Right renal pelvis (tissue), 4 donors: Measurements from ENCODE around the gene ACTN1. TPM values are rescaled to one million over a fixed set of nuclear protein-coding genes. Genes with fewer than 3 reads are reported as not detected.

Source experiments
- DNase-seq, 4 donors: peaks; one replicate each; pipeline ENCODE4 v3.0.0-alpha.2; 2013; ENCODE audit warnings: low read depth in 4 of 4, low spot score in 3 of 4, missing footprints in 1 of 4
- polyA plus RNA-seq, 4 donors: library from polyadenylated mRNA; unstranded; fragments of 120-200 nt; gene quantifications; one replicate each; pipeline ENCODE4 v1.2.1, GENCODE V29; 2013; ENCODE audit not compliant: insufficient read length in 4 of 4

Gene ACTN1
- polyA plus RNA-seq, 4 donors = 70.4 to 85.1 (median 71.2) TPM

DNA sequence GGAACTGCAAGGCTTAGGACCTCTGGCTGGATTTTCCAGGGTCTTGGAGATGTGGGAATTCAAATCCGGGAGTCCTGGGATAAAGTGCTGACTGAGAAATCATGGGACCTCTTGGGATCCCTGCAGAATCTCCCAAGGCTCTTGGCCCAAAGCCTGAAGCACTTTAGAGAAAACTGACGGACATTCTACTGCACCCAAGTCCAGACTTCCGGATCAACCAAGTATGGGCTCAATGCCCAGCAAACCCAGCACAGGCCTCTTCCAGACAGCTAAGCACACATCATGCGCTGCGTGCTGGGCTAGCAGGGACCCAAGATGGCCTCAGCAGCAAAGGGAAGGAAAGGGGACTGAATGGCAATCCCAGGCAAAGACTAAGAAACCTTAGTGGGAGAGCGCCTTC lies 85.0 kb downstream of the ACTN1 start:
- DNase-seq = no peak

DNA sequence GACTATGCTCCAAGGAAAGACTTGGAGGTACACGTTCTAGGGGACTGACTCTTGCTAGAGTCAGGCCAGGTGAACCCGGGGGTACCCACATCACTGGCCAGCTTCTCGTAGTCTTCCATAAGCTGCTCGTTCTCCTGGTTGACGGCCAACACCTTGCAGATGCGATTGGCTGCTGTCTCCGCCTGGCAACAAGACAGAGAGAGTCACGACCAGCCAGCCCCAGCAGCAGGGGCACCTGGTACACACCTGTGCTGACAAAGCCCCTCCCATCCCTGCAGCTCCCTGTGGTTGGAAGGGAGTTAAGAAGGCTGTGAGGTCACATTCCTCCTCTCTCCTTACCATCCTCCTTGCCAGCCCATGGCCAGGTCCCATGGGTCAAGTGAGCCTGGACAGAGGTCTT lies 85.5 kb downstream of the ACTN1 start:
- no peak for DNase-seq

DNA sequence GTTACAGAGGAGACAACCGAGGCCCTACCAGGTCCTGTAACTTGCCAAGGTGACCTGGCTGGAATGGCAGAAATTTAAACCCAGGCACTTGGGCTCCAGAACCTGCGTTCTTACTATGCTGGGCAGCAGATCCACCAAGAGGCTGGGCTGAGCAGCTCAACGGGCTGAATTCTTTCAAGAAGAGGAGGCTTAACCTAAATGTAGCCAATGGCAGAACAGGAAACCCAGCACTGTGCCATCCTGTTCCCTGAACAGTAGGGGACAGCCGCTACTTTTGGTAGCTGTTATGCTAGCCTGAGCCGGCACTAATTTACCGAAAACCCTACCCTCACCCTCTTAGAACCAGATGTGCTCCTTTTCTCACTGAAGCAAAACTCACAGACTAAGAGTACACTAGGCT lies 86.1 kb downstream of the ACTN1 start:
- no peak for DNase-seq

DNA sequence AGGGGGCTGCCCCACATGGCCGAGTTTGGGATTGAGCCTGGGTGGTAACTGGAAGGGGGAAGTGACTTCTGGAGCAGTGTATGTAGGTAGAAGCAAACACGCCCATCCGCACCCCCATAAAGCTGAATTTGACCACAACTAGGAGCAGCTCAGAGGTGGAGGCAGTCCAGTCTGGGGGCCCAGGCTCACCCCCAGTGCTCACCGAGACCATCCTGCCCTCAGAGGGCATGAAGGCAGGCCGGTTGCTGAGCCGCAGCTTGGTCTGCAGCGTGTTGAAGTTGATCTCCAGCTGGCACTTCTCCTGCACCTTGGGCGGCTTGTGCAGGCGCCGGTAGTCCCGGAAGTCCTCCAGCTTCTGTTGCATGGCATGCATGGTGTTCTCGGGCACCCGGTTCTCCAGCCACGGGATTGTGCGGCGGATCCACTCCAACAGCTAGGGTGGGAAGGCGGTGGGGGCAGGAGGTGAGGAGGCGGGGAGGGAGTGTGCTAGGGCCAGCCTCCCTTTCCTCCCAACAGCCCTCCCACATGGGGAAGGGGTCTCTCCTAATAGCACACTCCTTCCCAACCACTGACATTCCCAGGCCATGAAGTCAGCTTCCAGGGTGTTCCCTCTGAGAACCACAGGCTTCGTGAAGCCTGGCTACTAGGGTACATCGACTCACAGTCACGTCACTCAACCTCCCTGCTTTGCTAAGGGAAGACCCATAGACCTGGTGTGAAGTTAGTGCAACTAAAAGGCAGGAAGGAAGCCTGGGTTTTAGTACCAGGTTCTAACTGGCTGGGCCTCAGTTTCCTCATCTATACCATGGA lies 87.0 kb downstream of the ACTN1 start:
- DNase-seq = no peak

DNA sequence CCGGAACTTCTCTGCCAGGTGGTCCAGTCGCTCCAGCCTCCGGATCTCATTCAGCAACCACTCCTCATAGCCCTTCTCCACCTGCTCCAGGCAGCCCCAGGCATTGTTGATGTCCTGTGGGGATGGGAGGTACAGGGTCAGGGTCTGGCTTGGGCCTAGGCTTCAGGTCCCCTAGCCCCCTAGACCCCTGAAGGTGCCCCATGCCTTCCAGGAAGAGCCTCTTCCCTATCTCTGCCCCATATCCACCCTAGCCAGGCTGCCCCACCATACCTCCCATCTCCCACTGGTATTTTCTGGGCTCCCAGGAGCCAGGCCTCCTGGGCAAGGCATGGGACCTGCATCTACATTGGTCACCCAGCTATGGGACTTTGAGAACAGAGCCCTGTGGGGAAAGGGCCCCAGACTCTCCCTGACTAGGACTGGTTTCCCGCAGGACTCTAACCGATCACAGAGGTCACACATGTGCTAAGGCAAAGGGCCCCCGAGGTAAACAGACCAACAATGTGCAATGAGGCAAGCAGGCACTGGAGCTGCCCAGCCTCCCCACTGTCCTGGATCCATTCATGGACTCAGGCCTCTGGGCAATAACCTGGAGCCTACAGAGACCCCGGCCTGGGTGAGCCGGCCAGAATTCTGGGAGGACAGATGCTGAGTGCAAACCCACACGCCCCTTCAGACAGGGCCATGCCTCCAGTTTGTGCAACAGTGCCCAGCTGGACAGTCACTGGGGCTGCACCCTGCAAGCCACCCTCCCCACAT lies 88.8 kb downstream of the ACTN1 start:
- DNase-seq = no peak

DNA sequence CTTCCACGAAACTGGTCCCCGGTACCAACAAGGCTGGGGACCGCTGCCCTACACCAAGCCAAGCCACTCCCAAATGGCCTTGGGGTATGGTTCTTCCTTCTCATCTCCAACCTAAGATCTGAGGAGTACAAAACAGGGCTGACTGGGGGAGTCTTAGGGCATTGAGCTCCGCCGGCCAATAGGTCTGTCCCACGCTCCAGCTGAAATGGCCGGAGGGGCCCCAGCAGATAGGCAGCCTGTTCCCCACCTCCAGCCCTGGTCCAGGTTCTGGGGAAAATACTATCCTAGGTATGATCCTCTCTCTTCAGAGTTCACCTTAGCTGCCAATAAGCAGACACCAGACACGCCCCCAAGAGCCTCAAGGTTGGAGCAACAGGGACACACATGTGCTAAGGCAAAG lies 90.2 kb downstream of the ACTN1 start:
- no peak for DNase-seq

DNA sequence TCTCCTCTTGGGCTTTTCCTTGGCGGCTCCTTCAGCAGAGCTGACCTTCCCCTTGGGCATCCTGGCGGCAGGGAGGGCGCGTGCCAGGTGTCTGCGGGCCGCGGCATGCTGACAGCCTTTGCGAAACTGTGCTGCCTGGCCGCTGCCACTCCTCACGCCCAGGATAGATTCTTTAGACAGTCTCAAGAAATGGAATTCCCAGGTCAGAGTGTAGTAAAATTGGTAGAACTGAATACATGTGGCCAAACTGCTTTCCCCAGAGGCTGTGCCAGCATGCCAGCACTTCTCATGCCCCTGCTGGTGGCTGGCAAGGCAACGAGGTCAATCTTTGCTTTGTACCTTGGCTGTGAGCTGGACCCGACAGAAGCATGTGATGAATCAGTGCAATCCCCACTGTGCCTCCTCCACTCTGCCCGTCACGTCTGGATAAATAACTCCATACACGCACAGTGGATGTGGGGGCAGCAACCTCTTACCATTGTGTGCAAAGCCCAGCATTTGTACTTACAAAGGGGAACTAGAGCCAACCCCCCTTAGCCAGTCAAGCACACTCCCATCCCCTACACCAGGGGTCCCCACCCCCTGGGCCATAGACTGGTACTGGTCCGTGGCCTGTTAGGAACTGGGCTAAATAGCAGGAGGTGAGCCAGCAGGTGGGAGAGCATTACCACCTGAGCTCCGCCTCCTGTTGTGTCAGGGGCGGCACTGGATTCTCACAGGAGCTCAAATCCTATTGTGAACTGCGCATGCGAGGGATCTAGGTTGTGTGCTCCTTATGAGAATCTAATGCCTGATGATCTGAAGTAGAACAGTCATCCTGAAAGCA lies 90.9 kb downstream of the ACTN1 start:
- no peak for DNase-seq

DNA sequence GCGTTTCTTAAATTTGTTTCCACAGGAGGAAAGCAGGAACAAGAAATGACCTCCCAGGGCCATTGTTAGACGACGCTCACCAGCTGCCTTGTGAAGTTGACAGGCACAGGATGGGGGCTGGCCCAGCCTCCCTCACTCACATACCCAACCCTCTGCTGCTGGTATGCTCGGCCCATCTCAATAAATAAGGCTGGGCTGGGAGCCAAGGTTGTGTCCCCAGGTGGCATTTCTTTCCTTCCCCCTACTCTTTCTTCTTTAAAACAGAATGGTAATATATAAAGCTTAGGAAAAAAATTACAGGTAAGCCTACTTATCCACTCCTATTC lies 93.0 kb downstream of the ACTN1 start:
- DNase-seq = no peak

DNA sequence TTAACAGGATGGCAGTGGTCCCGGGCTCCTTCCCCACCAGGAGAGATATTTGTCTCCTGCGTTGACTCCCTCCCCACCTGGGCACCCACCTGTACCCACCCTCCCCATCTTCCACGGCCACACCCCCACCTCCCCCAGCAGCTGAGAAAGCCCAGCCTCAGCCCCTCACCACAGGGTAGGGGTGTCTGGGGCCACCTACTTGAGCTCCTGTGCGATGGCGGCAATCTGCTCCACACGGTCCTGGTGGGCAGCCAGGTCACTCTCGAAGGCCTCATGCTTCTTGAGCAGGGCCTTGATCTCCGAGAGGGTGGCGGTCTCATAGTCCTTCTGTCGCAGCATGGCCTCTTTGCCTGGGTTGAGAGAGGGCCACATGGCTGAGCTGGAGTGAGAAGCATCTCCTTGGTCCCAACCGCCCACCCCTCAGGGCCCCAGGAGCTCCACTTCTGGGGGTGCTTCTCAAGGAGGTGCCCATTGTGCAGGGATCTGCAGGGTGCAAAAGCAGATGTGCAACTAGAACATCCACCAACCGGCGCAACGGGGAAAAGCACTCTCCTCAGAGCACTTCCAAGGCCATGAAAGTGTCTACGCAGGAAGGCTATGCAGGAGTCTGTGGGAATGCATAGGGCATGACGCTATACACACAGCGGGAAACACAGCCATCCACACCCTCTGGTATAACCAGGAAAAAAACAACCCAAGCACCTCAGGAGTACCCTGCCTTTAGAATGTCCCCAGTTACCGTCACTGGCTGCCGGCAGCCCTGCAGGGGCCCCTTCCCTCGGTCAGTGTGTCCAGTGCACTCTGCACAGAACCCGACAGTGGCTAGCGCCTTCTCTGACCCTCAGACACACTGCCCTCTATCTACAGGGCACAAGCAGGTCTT lies 93.6 kb downstream of the ACTN1 start:
- DNase-seq = no peak

DNA sequence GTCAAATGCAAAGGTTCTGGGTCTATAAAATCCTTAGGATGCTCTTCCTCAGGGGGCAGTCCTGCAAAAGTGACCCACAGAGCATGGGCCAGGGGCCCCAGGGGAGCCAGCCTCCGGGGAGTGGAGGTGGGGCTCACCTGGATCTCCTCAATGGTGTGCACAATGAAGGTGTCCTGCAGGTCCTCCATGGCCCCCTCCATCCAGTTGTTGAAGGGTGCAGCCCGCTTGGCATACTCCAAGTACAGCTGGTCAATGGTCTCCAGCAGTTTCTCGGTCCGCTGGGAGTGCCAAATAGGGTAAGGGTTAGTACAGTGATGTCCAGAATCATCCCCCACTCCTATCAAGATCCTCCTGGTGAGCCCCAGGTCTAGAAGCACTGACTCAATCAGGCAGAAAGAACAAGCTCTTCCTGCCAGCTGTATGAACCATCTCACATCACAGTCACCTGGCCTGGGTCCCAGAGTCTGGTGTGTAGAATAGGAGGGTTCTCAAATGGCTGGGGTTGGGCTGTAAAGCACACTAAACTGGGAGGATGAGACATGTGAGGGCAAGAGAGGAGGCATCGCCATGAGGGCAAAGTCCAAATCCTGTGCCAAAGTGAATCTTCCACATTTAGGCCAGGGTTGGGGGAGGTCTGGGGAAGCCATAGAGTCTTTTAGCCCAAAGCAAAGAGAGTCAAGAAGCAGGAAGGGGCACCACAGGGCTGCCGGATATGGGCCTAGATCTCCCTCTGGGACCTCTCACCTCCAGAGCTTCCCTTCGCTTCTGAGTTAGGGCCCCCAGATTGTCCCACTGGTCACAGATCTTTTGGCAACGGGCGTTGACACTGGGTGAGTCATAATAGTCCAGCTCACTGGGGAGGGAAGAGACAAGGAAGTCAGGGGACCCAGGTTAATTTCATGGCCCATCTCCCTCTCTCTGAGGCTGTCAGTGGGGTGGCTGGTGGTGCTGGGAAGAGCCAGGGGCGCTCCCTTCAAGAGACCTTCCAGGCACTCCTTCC lies 94.8 kb downstream of the ACTN1 start:
- no peak for DNase-seq

DNA sequence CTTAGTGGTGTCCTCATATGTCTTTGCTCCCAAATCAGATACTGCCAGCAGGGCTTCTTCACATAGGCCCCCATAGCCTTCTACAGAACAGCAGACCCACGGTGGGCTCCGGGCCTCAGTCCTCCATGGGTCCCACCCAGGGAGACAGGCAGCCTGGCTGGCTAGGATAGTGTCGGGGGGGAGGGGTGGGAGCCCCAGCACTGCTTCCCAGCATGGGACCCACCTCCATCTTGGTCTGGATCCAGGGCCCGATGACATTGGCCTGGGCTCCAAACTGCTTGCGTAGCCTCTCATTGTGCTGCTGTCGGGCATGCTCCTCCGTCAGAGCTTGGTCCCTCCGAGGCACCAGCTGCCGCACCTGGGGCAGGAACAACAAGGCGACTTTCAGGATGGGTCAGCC lies 96.9 kb downstream of the ACTN1 start:
- no peak for DNase-seq

DNA sequence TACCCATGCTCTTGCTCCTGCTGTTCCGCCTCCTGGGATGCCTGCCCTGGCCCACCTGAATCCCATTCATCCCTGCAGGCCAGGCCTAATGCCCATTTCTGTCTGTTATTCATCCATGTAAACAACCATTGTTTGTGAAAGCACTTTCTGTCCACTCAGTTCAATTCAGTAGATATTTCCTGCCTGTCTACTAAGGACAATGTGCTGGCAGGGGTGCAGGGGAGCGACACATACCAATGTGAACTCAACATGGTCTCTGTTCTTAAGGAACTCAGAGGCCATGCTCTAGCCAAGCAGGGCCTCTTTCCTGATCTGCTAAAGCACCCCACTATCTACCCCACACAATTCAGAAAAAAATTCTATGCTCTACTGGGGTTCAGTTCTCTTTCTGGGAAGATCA lies 97.7 kb downstream of the ACTN1 start:
- no peak for DNase-seq

DNA sequence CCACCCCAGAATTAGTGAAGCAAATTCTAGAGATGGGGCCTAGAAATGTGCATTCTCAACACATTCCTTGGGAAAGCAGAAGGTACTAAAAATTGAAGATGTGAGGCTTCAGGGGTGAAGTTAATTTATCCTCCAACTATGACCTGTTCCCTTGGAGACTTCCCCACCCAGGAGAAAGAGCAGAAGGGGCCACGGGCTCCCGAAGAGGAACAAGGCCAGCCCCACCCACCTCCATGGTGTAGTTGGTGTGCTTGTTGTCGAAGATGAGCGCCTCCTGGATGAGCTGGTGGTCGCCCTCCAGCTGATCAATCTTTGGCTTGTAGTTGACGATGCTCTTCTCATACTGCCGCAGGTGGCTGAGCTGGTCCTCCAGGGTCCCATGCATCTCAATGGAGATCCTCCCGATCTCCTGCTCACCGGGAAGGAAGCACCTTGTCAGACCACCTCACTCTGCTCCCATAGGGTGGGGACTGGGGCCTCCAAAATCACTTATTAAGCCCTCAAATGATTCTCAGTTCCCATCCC lies 98.5 kb downstream of the ACTN1 start:
- no peak for DNase-seq

DNA sequence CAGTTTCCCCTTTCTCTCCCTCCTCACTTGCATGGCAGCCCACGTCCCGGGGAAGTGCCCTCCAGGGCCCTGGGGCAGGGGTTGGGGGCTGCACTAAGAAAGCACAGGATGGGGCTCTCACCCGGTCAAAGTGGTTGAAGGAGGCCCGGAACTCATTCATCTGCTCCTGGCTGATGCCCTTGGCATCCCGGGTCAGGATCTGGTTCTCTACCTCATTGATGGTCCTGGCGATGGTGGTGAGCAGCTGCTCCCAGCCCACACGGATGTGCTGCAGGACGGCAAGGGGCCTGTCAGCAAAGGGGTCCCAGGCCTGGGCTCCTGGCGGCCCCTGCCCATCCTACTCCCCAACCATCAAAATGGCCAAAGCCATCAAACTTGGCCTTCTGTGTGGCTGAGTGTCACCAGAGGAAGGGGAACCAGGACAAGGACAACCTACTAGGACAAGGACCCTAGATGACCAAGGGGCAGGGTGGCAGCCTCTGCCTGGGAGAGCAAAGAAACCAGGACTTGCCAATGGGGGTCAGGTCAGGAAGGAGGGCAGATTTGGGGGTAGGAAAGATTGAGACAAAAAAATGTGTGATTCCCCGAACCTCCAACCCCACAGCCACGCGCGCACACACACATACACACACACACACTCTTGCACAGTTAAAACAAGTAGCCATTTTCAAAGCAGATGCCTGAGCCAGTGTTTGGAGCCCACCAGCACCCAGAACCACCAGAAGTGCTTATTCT lies 99.1 kb downstream of the ACTN1 start:
- no peak for DNase-seq

DNA sequence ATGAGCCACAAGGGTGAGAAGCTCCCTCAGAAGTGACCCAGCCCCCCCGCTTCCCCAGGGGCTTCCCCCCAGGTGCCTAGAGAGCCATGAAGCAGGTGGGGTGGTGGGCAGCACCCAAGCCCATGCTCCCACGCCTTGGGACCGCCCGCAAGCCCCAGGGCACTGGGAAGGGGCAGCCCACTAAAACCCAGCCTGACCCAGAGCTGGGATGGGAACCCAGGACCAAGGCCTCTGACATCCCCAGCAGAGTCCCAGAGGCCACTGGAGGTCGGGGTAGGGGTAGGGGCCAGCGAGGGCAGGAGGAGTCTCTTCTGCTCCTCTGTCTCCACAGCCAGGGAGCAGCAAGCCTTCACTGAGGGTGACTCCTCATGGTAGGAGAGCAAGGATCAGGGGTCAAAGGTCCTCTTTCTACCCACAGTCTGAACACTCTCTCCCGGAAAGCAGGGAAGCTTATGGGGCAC lies 99.8 kb downstream of the ACTN1 start:
- DNase-seq = no peak

DNA sequence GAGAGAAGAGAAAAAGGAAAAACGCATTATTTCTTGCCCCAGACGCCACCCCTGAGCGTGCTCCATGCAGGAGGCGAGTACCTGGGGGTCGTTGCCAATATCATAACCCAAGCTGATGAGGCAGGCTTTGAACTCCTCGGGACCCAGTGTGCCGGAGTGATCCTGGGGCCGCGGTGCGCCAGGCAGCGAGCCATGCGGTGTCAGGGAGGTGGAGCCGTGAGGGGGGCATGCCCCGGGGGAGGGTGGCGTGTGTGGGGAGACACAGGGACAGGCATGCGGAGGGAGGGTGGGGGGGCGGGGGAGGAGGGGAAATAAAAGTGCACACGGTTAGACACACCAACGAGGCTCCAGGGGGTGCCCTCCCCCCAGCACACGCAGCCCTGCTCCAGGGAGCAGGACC lies 100.2 kb downstream of the ACTN1 start:
- no peak for DNase-seq

DNA sequence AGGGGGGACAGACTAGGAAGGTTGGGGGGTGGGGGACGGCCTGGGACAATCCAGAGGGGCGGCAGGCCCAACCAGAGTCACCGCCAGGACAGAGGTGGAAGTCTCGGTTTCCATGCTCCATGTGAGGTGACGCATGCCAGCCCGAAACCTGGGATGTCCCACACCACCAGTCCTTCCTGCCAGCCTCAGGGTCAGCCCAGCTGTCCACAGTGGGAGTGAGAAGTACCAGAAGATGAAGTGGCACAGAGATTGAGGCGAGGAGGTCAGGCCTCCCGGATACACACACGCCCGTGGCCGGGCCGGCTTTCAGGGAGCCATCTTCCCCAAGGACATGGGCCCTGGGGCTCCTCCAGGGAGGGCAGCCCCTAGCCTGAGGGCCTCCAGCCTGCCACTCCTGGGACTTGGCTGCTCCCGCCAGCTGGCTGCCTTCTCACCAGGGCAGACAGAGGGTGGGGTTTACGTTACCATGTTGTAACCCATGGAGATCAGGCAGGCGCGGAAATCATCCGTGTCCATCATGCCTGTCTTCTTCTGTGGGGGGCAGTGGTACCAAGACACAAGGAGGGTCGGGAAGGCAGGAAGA lies 101.0 kb downstream of the ACTN1 start:
- no peak for DNase-seq

DNA sequence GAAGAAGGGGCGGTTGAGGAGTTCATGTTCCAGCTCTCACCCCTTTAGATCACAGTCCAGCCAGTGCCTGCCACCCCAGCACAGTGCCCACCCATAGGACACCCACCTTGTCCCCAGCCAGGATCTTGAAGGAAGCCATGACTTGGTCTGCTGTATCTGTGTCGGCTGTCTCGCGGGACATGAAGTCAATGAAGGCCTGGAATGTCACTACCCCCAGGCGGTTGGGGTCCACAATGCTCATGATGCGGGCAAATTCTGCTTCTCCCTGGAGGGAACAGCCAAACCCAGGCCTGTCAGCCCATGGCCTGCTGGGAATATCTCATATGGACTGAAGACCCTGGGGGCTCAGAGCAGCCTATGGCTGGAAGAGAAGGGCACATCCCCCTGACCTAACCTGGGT lies 102.1 kb downstream of the ACTN1 start:
- DNase-seq = no peak
